ENCODE data around the gene COL23A1. TPM values are rescaled to one million over a fixed set of nuclear protein-coding genes. Genes with fewer than 3 reads are reported as not detected.

COL23A1 gene
- total RNA-seq, 1 donor from 2014 or later, result 2.0 TPM

DNA sequence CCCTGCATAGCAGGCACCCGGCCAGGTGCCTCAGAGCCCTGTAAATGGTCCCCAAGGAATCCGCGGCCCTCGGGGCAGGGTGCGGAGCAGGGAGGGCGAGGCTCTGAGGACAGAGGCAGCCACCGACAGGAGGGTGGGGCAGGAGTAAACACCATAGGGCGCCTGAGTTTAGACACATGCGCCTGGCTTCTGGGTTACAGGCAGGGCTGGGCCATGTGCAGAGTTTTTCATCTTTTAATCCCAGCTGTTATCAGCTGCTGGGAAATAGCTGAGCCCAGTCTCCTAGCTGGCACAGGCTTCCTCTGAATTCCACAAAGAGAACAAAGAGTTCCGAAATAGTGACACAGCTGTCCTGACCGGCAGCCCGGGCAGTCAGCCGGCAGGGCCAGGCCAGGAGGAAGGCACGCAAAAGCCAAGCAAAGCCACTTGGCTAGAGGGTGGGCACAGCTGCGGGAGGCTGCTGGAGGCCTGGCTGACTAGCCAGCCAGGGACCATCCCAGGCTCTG is 258.6 kb downstream of the COL23A1 start:
- TF ChIP-seq, protein P1, sequence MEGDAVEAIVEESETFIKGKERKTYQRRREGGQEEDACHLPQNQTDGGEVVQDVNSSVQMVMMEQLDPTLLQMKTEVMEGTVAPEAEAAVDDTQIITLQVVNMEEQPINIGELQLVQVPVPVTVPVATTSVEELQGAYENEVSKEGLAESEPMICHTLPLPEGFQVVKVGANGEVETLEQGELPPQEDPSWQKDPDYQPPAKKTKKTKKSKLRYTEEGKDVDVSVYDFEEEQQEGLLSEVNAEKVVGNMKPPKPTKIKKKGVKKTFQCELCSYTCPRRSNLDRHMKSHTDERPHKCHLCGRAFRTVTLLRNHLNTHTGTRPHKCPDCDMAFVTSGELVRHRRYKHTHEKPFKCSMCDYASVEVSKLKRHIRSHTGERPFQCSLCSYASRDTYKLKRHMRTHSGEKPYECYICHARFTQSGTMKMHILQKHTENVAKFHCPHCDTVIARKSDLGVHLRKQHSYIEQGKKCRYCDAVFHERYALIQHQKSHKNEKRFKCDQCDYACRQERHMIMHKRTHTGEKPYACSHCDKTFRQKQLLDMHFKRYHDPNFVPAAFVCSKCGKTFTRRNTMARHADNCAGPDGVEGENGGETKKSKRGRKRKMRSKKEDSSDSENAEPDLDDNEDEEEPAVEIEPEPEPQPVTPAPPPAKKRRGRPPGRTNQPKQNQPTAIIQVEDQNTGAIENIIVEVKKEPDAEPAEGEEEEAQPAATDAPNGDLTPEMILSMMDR (IDR thresholded peaks at IDR 0.05), result no peak
- Histone ChIP-seq H3K27ac (peak overlapping the region; percentile 84), H3K4me3 (no peak overlapping the region), H3K27me3 (no peaks in the 10 kb centered on the region), H3K9me3 (no peaks in the 10 kb centered on the region), H3K4me1 (peaks cover 50% of the 10 kb centered on the region), H3K36me3 (no peaks in the 10 kb centered on the region)
- DNase-seq (peak; percentile 75), ATAC-seq (peak; percentile 68)
- intact Hi-C loops (cut with DNase I), result no loop called here

DNA sequence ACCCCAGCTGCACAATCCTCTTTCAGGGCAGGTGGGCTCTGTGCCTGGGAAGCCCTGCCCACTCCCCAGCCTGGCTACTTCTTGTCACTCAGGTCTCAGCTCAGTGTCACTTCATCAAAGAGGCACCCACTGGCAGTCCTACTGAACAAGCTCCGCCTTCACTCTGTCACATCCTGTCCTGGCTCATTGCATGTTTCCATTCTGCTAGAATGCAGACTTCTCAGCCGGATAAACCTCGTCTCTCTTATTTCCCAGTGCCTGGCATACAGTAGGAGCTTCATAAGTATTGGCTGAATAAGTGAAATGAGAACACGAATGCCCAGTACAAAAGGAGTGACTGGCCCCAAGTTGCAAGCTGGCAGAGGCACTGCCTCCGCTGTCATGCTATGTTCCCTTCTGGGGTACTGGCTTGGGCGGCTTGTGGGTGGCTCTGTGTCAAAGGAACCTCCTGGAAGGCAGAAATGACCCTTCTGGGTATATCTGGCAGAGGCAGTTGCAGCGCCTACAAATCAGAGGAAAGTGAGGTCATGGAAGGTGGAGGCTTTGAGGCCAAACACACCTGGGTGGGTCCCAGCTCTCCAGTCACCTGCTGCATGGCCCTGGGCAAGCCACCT is 259.3 kb downstream of the COL23A1 start:
- Histone ChIP-seq H3K4me1 (peaks cover 50% of the 10 kb centered on the region), H3K27me3 (no peaks in the 10 kb centered on the region), H3K27ac (peak overlapping the region; percentile 84), H3K9me3 (no peaks in the 10 kb centered on the region), H3K36me3 (no peaks in the 10 kb centered on the region), H3K4me3 (no peak overlapping the region)
- TF ChIP-seq, protein P1 (IDR thresholded peaks at IDR 0.05), result no peak
- intact Hi-C loops (cut with DNase I), result no loop called here
- ATAC-seq, result peak; percentile 18
- DNase-seq, result peak; percentile 66

DNA sequence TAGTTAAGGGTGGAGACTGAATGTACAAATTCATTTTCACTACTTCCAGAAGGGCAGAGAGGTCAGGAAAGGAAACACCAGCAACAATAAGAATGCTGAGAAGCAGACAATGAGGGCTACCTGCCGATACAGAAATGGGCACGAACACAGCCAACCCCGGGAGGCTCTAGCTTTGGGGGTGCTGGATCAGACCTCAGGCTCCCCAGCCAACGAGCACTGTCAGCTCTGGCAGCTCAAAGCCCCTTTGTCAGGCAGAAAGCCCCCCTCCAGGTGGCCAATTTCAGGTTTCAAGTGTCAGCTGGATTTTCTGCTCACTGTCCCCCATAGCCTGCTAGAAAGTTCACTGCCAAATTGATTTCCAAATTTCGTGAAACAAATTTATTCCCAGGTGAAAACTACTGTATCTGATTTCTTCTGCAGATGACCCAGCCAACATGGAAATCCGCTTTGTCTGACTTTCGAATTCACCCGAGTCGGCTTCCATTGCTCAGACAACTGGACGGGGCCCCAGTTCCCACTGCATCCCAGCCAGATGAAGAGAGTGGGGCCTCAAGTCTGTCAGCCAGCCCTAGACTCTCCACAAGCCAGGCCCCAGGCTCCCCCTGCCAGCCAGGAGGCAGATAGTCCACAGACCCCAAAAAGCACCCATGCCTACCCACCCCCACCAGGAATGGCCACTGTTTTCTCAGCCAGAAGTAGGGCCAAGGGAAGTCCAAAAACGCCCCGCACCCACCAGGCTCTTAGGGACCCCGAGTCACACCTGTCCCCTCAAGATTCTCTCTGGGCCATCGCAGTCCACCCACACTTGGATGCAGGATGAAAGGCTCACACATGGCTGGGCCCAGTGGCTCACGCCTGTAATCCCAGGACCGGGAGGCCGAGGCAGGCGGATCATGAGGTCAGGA is 261.1 kb downstream of the COL23A1 start:
- no peak for ATAC-seq
- peak; percentile 62 for DNase-seq
- no peaks in the 10 kb centered on the region for H3K9me3 ChIP-seq
- H3K4me1 ChIP-seq, result peaks cover 50% of the 10 kb centered on the region
- H3K27me3 ChIP-seq, result no peaks in the 10 kb centered on the region
- no peaks in the 10 kb centered on the region for H3K36me3 ChIP-seq
- TF ChIP-seq, protein P1 (IDR thresholded peaks at IDR 0.05), result no peak
- H3K4me3 ChIP-seq, result no peak overlapping the region
- no peak overlapping the region for H3K27ac ChIP-seq
- intact Hi-C loops (cut with DNase I), result no loop called here

DNA sequence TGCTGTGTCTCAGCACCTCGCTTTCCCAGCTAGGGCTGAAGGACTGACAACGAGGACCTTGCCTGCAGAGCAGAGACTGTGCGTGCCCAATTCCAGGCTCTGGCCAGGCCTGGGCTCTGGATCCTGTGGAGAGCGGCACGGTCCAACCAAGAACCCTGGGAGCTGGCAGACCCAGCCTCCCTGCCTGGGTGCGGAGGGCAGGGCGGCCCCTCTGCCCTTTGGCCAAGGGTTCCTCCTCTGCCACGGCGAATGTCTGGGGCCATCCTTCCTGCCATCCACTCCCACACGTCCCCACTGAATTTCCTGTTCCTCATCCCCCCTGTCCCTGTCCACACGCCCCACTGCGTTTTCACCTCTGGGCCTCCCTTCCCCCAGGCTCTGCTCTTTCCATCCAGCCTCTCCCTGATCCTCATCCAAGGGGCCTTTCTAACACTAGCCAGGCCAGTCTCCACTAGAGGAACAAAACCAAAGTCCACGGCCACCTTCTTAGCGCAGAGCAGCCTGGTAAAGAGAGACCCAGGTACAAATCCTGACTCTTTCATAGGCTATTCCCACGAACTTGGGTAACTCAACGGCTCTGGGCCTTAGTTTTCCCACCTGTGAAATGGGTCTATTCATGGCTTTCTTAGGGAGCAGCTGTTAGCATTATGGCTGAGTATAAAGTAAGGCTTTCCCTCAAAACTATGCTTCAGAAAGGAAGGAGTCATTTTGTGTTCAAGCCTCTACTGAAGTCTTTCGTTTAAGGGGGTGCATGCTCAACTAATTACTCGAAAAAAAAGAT is 262.1 kb downstream of the COL23A1 start:
- H3K27me3 ChIP-seq, result no peaks in the 10 kb centered on the region
- H3K4me1 ChIP-seq, result peaks cover 50% of the 10 kb centered on the region
- peak; percentile 48 for DNase-seq
- no peaks in the 10 kb centered on the region for H3K9me3 ChIP-seq
- no peaks in the 10 kb centered on the region for H3K36me3 ChIP-seq
- TF ChIP-seq, protein P1 (IDR thresholded peaks at IDR 0.05), result no peak
- H3K27ac ChIP-seq, result no peak overlapping the region
- peak; percentile 8 for ATAC-seq
- H3K4me3 ChIP-seq, result no peak overlapping the region
- intact Hi-C loops (cut with DNase I), result no loop called here

DNA sequence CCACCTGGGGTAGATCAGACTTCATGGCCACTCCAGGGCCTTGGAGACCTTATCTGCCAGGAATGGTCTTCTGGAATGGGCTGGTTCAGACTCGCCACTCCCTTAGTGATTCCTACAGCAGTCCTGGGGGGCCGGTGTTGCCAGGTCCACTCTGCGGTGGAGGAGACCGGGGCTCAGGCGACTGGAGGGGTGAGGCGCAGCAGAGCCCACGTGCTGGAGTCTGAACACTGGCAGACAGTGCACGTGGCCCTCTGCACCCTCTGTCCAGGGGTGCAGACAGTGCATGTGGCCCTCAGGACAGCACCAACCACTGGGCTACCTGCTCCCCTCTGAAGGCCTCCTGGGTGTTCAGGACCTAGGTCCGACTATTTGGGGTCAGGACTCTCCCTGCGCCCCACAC is 262.7 kb downstream of the COL23A1 start:
- no peak overlapping the region for H3K4me3 ChIP-seq
- intact Hi-C loops (cut with DNase I), result no loop called here
- no peaks in the 10 kb centered on the region for H3K9me3 ChIP-seq
- no peak for DNase-seq
- ATAC-seq, result no peak
- H3K4me1 ChIP-seq, result peaks cover 48% of the 10 kb centered on the region
- H3K27ac ChIP-seq, result no peak overlapping the region
- H3K27me3 ChIP-seq, result no peaks in the 10 kb centered on the region
- no peaks in the 10 kb centered on the region for H3K36me3 ChIP-seq
- TF ChIP-seq, protein P1 (IDR thresholded peaks at IDR 0.05), result no peak
